ENCODE measurements around the gene RLIM. TPM values are rescaled to one million over a fixed set of nuclear protein-coding genes. Genes with fewer than 3 reads are reported as not detected.

The RLIM gene
- polyA plus RNA-seq, 1 donor from 2014 or later: 40.4 TPM

- TF ChIP-seq EZH2 (IDR thresholded peaks at IDR 0.05; ENCODE audit: borderline replicate concordance, insufficient read depth, low read length, poor library complexity, severe bottlenecking): no peak
- no peak for TF ChIP-seq MXI1 (conservative IDR thresholded peaks at IDR 0.05; ENCODE audit: poor library complexity, severe bottlenecking)
- TF ChIP-seq EP300 (conservative IDR thresholded peaks at IDR 0.05; ENCODE audit: poor library complexity, severe bottlenecking): no peak
- no peak for TF ChIP-seq REST (IDR thresholded peaks at IDR 0.05; ENCODE audit: borderline replicate concordance)
- TF ChIP-seq RAD21 (conservative IDR thresholded peaks at IDR 0.05): no peak
- no peak for TF ChIP-seq SMC3 (conservative IDR thresholded peaks at IDR 0.05; ENCODE audit: poor library complexity)
- TF ChIP-seq TAF1 (IDR thresholded peaks at IDR 0.05; ENCODE audit: low read depth): no peak
- TF ChIP-seq CTCF (IDR thresholded peaks at IDR 0.05; ENCODE audit: poor library complexity, severe bottlenecking): no peak
- no peak for TF ChIP-seq POLR2AphosphoS5 (IDR thresholded peaks at IDR 0.05)
- Histone ChIP-seq H3K4me3 (ENCODE audit: low read length) (no peak overlapping the region), H3K27me3 (ENCODE audit: insufficient read depth, low read depth, low read length) (no peaks in the 10 kb centered on the region), H3K4me2 (ENCODE audit: low read length) (no peak overlapping the region), H3K36me3 (ENCODE audit: insufficient read depth, low read length) (no peaks in the 10 kb centered on the region), H3K79me2 (replicated peaks; ENCODE audit: insufficient read depth, low read length) (peaks cover 55% of the 10 kb centered on the region), H3K27ac (ENCODE audit: low read length) (no peak overlapping the region), H3K9ac (ENCODE audit: low read length) (no peak overlapping the region), H3K9me3 (ENCODE audit: low read length) (no peaks in the 10 kb centered on the region), H3K9me2 (ENCODE audit: insufficient read depth, low read length) (no peaks in the 10 kb centered on the region), H3F3A (ENCODE audit: insufficient read depth, low read length, poor library complexity, severe bottlenecking) (no peaks in the 10 kb centered on the region), H2AFZ (ENCODE audit: low read depth, low read length) (no peak overlapping the region), H4K20me1 (ENCODE audit: insufficient read depth) (no peaks in the 10 kb centered on the region)
Measured at GRCh38 chrX:74602142-74602541, 12.3 kb downstream of the RLIM start.

- Histone ChIP-seq H3K9ac (ENCODE audit: low read length) (no peak overlapping the region), H3K27ac (ENCODE audit: low read length) (no peak overlapping the region), H3K79me2 (replicated peaks; ENCODE audit: insufficient read depth, low read length) (peaks cover 29% of the 10 kb centered on the region), H3K4me3 (ENCODE audit: low read length) (no peak overlapping the region), H3K9me2 (ENCODE audit: insufficient read depth, low read length) (no peaks in the 10 kb centered on the region), H3F3A (ENCODE audit: insufficient read depth, low read length, poor library complexity, severe bottlenecking) (no peaks in the 10 kb centered on the region), H3K9me3 (ENCODE audit: low read length) (no peaks in the 10 kb centered on the region), H3K36me3 (ENCODE audit: insufficient read depth, low read length) (no peaks in the 10 kb centered on the region), H3K4me2 (ENCODE audit: low read length) (no peak overlapping the region), H4K20me1 (ENCODE audit: insufficient read depth) (no peaks in the 10 kb centered on the region), H3K27me3 (ENCODE audit: insufficient read depth, low read depth, low read length) (no peaks in the 10 kb centered on the region), H2AFZ (ENCODE audit: low read depth, low read length) (no peak overlapping the region)
- no peak for TF ChIP-seq POLR2AphosphoS5 (IDR thresholded peaks at IDR 0.05)
Measured at GRCh38 chrX:74593593-74593992, 20.8 kb downstream of the RLIM start.

DNA sequence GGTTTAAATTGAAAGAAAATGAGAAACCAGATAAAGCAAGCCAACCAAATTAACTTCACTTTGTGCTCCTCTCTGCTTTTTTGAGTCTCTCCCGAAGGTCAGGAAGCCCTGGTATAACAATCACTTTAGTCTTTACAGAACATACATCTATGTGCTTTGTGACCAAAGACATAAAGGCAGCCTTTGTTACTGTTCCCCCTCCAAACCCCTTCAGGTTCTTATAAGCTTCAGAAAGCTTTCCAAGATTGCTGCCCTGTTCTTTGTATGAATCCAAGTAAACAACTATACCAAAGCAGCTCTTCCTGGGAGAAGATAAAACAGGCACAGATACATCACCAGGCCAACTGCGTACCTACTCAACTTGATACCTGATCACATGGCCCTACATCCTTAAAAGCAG is 28.7 kb downstream of the RLIM start:
- no peak overlapping the region for H3K27ac ChIP-seq (ENCODE audit: low read length)
- no peaks in the 10 kb centered on the region for H3K9me2 ChIP-seq (ENCODE audit: insufficient read depth, low read length)
- H3K4me2 ChIP-seq (ENCODE audit: low read length): no peak overlapping the region
- H3K9ac ChIP-seq (ENCODE audit: low read length): no peak overlapping the region
- H3K79me2 ChIP-seq (replicated peaks; ENCODE audit: insufficient read depth, low read length): no peaks in the 10 kb centered on the region
- no peaks in the 10 kb centered on the region for H4K20me1 ChIP-seq (ENCODE audit: insufficient read depth)
- H2AFZ ChIP-seq (ENCODE audit: low read depth, low read length): no peak overlapping the region
- TF ChIP-seq SMC3 (conservative IDR thresholded peaks at IDR 0.05; ENCODE audit: poor library complexity) (no peak), EP300 (conservative IDR thresholded peaks at IDR 0.05; ENCODE audit: poor library complexity, severe bottlenecking) (no peak), CTCF (IDR thresholded peaks at IDR 0.05; ENCODE audit: poor library complexity, severe bottlenecking) (no peak), RAD21 (conservative IDR thresholded peaks at IDR 0.05) (no peak), REST (IDR thresholded peaks at IDR 0.05; ENCODE audit: borderline replicate concordance) (no peak), MXI1 (conservative IDR thresholded peaks at IDR 0.05; ENCODE audit: poor library complexity, severe bottlenecking) (no peak), EZH2 (IDR thresholded peaks at IDR 0.05; ENCODE audit: borderline replicate concordance, insufficient read depth, low read length, poor library complexity, severe bottlenecking) (no peak), POLR2AphosphoS5 (IDR thresholded peaks at IDR 0.05) (no peak)
- H3K4me3 ChIP-seq (ENCODE audit: low read length): no peak overlapping the region
- no peaks in the 10 kb centered on the region for H3K27me3 ChIP-seq (ENCODE audit: insufficient read depth, low read depth, low read length)
- no peaks in the 10 kb centered on the region for H3F3A ChIP-seq (ENCODE audit: insufficient read depth, low read length, poor library complexity, severe bottlenecking)
- H3K9me3 ChIP-seq (ENCODE audit: low read length): no peaks in the 10 kb centered on the region
- no peaks in the 10 kb centered on the region for H3K36me3 ChIP-seq (ENCODE audit: insufficient read depth, low read length)
